ENCODE results near the gene SLC25A13. TPM values are rescaled to one million over a fixed set of nuclear protein-coding genes. Genes with fewer than 3 reads are reported as not detected.
A peak's percentile ranks its signal among the peaks of the same experiment; 100 is the strongest.

Gene SLC25A13
- total RNA-seq, 1 donor from 2014 or later, result 47.4 TPM

GRCh38 chr7:96308253-96308949 is 13.5 kb downstream of the SLC25A13 start:
- Mint-ChIP-seq H3K4me1 (peaks cover 29% of the 10 kb centered on the region), H3K27ac (no peak overlapping the region), H3K27me3 (ENCODE audit: low read depth) (no peaks in the 10 kb centered on the region), H3K4me3 (no peak overlapping the region), H3K9me3 (no peaks in the 10 kb centered on the region), H3K36me3 (peaks cover 10% of the 10 kb centered on the region)
- TF ChIP-seq, protein P1, sequence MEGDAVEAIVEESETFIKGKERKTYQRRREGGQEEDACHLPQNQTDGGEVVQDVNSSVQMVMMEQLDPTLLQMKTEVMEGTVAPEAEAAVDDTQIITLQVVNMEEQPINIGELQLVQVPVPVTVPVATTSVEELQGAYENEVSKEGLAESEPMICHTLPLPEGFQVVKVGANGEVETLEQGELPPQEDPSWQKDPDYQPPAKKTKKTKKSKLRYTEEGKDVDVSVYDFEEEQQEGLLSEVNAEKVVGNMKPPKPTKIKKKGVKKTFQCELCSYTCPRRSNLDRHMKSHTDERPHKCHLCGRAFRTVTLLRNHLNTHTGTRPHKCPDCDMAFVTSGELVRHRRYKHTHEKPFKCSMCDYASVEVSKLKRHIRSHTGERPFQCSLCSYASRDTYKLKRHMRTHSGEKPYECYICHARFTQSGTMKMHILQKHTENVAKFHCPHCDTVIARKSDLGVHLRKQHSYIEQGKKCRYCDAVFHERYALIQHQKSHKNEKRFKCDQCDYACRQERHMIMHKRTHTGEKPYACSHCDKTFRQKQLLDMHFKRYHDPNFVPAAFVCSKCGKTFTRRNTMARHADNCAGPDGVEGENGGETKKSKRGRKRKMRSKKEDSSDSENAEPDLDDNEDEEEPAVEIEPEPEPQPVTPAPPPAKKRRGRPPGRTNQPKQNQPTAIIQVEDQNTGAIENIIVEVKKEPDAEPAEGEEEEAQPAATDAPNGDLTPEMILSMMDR (IDR thresholded peaks at IDR 0.05; ENCODE audit: unreplicated experiment), result no peak
- DNase-seq (ENCODE audit: low spot score in 2 of 2, unreplicated experiment in 2 of 2), result no peak

- TF ChIP-seq, protein P1 (IDR thresholded peaks at IDR 0.05; ENCODE audit: unreplicated experiment), result no peak
- H3K36me3 Mint-ChIP-seq, result peaks cover 7% of the 10 kb centered on the region
- H3K27me3 Mint-ChIP-seq (ENCODE audit: low read depth), result no peaks in the 10 kb centered on the region
- H3K4me3 Mint-ChIP-seq, result no peak overlapping the region
- H3K27ac Mint-ChIP-seq, result no peak overlapping the region
- peaks cover 42% of the 10 kb centered on the region for H3K4me1 Mint-ChIP-seq
- DNase-seq (ENCODE audit: low spot score in 2 of 2, unreplicated experiment in 2 of 2), result no peak
- H3K9me3 Mint-ChIP-seq, result no peaks in the 10 kb centered on the region
These were observed 15.3 kb downstream of the SLC25A13 start for GRCh38 chr7:96306385-96307125.

DNA sequence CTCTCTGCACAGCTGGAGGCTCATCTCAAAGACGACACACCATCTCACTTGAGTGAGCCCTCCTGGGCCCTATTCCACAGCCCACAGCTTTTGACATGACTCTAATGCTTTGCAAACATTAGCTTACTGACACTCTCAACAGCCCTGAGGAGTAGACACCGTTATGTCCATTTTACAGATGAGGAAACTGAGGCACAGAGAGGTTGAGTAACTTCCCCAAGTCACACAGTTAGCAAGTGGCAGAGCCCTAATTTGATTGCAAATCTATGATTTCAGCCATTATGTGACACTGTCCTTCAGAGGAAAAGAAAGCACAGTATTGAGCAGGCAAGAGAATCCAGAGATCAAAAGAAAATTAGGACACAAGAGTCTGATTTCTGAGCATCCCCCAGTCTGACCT is 16.0 kb downstream of the SLC25A13 start:
- no peaks in the 10 kb centered on the region for H3K9me3 Mint-ChIP-seq
- H3K27ac Mint-ChIP-seq, result no peak overlapping the region
- DNase-seq (ENCODE audit: low spot score in 2 of 2, unreplicated experiment in 2 of 2), result no peak
- peaks cover 45% of the 10 kb centered on the region for H3K4me1 Mint-ChIP-seq
- TF ChIP-seq, protein P1 (IDR thresholded peaks at IDR 0.05; ENCODE audit: unreplicated experiment), result no peak
- H3K4me3 Mint-ChIP-seq, result no peak overlapping the region
- no peaks in the 10 kb centered on the region for H3K27me3 Mint-ChIP-seq (ENCODE audit: low read depth)
- H3K36me3 Mint-ChIP-seq, result peaks cover 7% of the 10 kb centered on the region

GRCh38 chr7:96304573-96304972 is 17.3 kb downstream of the SLC25A13 start:
- TF ChIP-seq, protein P1 (IDR thresholded peaks at IDR 0.05; ENCODE audit: unreplicated experiment), result no peak
- Mint-ChIP-seq H3K27me3 (ENCODE audit: low read depth) (no peaks in the 10 kb centered on the region), H3K36me3 (peaks cover 7% of the 10 kb centered on the region), H3K4me1 (peaks cover 47% of the 10 kb centered on the region), H3K4me3 (no peak overlapping the region), H3K27ac (no peak overlapping the region), H3K9me3 (no peaks in the 10 kb centered on the region)
- DNase-seq (ENCODE audit: low spot score in 2 of 2, unreplicated experiment in 2 of 2), result no peak

- peaks cover 7% of the 10 kb centered on the region for H3K36me3 Mint-ChIP-seq
- TF ChIP-seq, protein P1 (IDR thresholded peaks at IDR 0.05; ENCODE audit: unreplicated experiment), result no peak
- no peak overlapping the region for H3K4me3 Mint-ChIP-seq
- no peak for DNase-seq (ENCODE audit: low spot score in 2 of 2, unreplicated experiment in 2 of 2)
- peaks cover 47% of the 10 kb centered on the region for H3K4me1 Mint-ChIP-seq
- H3K27me3 Mint-ChIP-seq (ENCODE audit: low read depth), result no peaks in the 10 kb centered on the region
- H3K27ac Mint-ChIP-seq, result peak overlapping the region; percentile 87
- no peaks in the 10 kb centered on the region for H3K9me3 Mint-ChIP-seq
These were observed 18.0 kb downstream of the SLC25A13 start for GRCh38 chr7:96303686-96304443.
